Measurements from ENCODE around the gene ZNF768.
"Not testable (repeated sequence)": the region's sequence is repeated elsewhere in the genome, so short reads cannot be mapped to it uniquely, and the experiment has no call there.

Gene ZNF768

DNA sequence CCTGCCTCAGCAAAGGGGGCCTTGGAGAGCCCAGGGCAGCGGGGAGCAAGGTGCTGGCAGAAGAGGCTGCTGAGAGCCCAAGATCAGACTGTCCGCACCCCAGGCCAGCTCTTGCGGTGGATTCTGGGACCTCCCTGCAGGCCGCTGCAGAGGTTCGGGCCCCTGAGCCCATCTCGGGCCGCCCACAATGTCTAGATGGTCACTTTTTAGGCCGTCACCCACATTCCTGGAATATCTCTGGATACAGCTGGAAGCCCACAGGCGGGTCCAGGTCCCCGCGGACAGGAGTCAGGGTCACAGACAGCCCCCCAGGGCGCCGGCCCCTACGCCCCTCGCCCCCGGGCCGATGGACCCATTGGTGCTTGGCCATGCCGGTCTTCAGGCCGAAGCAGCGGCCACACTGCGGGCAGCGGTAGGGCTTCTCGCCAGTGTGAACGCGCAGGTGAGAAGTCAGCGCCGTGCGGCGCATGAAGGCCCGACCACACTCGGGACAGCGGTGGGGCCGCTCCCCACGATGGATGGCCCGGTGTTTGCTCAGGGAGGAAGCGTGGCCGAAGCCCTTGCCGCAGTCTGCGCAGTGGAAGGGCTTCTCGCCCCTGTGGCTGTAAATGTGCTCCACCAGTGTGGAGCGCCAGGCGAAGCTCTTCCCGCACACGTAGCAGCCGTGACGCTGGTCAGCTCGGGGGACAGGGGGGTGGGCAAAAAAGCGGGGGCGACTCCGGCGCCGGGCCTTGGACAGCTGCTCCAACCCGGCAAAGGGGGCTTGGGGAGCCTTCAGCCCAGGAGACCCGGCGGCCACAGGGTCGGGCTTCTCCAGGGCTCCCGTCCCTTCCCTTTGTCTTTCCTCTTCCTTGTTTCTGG, 6.1 kb upstream of the ZNF768 start:
- no peak for DNase-seq

DNA sequence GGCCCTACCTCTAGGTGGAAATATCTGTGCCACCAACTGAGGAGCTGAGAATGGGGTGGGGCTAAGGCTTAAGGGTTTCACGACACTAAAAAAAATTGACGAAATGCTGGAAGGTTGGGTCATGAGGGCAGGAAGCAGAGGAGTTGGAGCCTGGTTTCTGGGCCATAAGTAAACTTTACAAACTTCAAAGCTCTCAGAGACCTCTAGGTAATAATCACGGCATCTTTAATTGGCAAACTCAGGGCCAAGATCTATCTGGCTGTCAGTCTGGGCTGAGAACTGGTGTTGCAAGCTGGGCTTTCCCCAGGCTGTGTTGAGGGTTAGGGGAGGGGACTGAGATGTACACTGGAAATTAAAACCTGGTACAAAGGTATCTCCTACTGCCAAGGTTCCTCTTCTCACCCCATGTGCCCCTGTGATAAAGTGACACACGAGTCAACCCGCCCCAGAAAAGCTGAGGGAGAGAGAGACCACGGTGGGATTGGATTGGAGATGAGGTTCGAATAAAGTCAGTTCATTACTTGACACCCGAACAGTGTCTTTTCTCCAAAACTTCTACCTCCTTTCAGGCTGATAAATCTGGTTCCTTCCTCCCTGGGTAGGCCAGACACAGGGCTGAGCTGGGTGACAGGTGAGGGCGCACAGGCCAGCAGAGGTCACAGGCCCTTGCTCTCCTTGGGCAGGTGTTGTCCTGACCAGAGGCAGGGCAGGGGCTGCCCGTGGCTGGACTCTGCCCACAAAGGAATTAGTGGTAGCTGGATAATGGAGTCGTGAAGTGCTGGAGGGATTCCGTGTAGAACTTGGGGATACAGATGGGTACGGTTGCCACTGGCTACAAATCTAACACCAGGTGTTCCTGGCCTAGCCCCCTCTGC, 4.0 kb upstream of the ZNF768 start:
- DNase-seq = no peak

DNA sequence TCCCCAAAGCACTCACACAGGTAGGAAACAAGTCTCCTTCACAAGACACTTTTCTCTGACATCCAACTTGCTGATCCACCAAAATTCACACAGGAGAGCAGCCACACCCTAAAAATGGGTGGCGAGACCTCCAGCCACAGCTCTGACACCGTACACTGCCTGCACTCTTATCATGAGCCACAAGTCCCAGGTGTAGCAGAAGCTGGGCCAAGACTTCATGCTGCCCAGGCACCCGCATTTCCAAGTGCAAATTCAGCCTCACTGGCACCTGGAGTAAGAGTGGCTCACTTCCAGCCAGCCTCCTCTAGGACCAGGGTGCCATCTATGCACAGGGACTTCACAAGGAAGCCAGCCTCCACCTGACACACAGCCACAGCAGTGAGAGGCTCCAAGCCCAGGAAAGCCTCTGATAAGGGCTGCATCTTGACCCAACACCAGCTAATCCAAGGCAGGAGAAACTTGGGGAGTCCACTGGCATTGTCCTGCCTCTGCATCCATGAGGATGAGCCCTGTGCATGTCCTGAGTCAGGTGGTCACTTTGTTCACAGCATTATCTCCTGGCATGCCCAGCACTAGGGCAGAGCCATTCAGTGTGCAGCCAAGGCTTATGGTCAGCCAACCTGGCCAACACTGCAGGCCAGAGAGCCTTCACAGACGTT, 2.6 kb upstream of the ZNF768 start:
- DNase-seq = peak; percentile 38

DNA sequence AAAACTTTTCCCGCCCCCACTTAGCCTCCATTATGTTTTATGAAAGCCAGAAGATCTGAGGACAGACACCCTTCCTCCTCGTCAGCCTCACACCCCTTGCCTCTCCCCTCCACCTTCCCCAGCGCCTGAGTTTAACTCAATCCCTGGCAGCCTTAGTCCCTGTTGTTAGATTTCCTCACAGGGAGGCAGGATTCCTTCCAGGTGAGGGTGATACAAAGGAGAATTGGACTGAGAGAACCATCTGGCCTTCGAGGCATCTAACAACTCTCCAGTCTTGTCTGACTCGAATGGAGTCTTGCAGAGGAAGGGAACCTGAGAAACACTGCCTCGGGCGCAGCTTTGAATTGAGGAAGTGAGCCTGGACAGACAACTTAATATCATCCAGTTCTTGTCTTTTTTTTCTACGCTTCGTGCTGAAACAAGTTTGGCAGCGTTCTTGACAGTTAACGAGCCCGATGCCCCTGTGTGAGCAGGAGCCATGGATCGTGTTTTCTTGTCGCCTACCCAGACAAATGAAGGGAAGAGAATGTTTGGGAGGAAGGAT, 1.3 kb upstream of the ZNF768 start:
- peak; percentile 91 for DNase-seq

DNA sequence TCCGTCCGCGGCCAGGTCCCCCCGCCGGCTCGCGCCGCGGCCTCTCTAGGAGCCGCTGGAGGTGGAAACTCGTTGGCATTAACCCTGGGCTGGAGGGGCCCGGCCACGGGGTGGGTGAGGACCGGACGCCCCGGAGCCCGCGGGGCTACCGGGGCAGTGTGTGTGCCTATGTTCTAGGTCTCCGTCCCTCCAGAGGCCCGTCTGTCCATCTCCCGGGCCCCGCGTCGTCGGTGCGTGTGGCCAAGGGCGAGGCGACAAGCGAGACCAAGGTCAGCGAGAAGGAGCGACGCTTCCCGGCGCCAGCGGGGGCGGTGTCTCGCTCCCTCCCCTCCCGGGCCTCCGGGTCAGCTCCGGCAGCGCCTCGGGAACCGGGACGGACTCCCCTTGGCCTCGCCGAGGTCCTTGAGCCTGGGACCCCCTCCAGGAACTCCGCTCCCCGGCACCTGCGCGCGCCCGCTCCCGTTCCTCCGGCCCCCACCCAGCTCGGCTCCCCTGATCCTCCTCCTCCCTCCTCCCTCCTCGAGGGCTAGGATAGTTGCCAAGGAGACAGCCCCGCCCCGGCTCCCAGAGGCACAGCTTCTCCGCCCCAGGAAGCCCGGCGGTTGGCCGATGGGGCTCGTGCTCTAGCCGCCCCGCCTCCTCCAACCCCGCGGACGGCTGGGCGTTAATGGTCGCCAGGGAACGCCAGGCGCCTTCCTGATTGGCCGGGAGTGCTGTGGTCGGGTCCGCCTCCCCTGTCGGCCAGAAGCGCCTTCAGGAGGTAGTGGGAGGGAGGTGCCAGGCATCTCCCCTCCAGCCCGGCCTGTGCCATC, 663 bp upstream of the ZNF768 start:
- DNase-seq = peak; percentile 100

DNA sequence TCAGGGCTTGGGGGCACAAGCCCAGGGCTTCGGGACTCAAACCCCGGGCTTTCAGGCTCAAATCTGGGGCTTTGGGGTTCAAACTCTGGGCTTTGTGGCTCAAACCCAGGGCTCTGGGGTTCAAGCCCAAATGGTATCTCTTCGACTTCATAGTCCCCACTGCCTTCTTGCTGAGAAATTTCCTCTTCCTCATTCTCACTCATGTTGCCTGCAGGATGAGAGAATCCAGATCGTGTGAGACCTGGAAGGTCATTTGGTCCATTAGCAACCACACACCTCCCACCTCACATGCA, 576 bp downstream of the ZNF768 start:
- no peak for DNase-seq

DNA sequence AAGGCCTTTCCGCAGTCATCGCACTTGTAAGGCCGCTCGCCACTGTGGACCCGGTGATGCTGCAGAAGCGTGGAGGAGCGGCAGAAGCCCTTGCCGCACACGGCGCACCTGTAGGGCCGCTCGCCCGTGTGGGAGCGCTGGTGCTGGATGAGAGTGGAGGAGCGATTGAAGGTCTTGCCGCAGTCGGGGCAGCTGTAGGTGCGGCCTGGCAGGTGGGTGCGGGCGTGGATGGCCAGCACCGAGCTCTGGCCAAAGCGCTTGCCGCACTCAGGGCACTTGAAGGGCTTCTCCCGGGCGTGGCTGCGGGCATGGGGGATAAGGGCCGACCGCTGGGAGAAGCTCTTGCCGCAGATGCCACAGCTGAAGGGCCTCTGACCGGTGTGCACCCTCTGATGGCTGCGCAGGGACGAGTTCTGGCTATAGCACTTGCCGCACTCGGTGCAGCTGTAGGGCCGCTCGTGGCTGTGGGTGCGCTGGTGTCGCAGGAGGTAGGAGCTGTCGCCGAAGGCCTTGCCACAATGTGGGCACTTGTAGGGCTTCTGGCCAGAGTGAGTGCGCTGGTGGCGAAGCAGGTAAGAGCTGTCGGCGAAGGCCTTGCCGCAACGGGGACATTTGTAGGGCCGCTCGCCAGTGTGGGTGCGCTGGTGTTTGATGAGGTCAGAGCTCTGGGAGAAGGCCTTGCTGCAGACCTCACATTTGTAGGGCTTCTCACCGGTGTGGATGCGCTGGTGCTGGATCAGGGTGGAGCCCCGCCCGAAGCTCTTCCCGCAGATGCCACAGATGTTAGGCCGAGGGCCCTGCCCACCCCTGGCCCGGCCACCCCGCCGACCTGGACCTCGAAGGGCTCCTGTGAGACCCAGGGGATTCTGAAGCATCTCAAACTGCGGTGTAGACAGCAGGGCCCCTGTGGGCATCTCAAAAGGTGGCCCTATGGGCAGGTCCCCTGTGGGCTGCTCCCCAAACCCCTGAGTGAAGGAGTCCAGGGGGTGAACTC, 1.5 kb downstream of the ZNF768 start:
- DNase-seq = no peak

DNA sequence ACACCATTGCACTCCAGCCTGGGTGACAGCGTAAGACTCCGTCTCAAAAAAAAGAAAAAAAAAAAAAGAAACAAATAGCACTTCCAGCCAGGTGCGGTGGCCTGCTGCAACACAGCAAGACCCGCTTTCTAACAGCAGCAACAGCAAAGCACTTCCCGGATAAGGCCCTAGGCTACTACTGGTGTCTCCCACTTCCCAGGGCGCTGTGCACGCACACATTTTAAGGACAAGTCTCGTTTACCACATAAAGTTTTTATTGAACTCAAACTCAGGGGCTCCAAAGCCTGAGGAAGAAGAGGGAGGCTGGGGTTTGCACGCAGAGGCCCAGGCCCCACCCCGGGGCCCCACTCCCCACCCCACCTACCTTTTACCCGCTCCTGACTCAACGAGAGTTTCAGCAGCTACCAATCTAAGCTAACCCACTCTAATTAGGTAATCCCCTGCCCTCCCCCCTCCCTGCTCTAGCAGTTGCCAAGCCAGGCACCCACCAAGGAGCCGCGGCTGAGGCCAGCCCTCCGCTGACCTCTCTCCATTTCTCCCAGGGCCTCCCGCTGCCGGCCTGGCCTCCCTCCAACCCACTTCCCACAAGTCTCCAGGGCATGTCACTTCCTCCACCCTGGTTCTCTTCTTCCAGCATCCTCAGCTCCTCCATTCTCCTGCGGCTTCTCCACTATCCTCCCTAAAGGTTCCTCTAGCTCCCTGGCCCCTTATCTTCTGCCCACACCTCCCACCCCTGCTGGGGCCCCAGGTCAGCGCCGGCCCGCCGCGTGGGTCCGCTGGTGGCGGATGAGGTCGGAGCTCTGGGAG, 2.4 kb downstream of the ZNF768 start:
- DNase-seq = no peak

DNA sequence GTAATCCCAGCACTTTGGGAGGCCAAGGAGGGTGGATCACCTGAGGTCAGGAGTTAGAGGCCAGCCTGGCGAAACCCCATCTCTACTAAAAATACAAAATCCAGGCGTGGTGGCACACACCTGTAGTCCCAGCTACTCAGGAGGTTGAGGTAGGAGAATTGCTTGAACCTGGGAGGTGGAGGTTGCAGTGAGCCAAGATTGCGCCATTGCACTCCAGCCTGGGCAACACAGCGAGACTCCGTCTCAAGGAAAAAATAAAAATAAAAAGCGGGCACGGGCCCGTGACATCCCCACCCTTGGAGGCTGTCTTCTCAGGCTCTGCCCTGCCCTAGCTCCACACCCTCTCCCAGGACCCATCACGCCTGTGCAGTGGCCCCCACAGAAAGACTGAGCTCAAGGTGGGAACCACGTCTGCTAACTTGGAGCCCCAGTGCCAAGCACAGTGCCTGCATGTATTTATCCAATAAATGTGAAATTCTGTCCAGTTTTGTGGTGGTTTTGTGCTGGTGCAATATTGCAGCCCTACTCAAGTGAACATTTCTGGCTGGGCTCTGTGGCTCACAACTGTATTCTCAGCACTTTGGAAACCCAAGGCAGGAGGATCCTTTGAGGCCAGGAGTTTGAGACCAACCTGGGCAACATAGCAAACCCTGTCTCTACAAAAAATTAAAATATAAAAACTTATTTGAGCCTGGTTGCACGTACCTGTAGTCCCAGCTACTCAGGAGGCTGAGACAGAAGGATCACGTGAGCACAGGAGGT, 3.5 kb downstream of the ZNF768 start:
- DNase-seq = not testable (repeated sequence)

DNA sequence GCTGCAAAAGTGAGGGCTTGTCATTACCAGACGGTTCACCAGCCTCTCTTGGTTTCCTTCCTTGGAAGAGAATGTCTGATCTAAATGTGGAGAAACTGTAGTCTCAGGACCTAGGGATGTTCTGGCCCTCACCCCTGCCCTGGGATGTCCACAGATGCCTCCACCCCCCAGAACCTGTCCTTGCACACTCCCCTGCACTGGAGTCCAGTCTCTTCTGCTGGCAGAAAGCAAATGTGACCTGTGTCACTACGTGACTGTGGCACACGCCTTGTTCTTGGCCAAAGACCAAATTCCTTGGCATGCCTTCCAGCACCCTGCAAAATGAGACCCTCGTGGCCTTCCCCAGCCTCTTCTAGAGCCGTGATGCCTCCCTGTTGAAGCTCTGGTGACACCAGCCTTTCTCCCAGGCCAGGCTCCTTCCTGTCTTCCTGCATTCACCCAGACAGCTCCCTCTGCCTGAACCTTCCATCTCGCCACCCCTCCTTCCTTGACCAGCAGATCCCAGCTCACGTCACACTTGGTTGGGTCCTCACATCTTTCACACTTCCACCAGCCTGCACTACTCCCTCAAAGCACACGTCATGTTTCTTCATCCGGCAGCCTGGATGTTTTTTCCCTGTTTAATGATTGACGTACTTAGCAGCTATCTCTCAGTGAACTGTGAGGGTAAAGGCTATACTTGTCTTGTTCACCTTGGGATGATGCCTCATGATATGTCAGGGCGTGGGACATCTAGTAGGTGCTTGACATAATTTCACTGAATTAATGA, 4.3 kb downstream of the ZNF768 start:
- no peak for DNase-seq

DNA sequence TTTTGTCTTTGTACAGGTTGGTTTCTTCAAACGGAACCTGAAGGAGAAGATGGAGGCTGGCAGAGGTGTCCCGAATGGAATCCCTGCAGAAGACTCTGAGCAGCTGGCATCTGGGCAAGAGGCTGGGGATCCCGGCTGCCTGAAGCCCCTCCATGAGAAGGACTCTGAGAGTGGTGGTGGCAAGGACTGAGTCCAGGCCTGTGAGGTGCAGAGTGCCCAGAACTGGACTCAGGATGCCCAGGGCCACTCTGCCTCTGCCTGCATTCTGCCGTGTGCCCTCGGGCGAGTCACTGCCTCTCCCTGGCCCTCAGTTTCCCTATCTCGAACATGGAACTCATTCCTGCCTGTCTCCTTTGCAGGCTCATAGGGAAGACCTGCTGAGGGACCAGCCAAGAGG, 4.9 kb downstream of the ZNF768 start:
- no peak for DNase-seq

DNA sequence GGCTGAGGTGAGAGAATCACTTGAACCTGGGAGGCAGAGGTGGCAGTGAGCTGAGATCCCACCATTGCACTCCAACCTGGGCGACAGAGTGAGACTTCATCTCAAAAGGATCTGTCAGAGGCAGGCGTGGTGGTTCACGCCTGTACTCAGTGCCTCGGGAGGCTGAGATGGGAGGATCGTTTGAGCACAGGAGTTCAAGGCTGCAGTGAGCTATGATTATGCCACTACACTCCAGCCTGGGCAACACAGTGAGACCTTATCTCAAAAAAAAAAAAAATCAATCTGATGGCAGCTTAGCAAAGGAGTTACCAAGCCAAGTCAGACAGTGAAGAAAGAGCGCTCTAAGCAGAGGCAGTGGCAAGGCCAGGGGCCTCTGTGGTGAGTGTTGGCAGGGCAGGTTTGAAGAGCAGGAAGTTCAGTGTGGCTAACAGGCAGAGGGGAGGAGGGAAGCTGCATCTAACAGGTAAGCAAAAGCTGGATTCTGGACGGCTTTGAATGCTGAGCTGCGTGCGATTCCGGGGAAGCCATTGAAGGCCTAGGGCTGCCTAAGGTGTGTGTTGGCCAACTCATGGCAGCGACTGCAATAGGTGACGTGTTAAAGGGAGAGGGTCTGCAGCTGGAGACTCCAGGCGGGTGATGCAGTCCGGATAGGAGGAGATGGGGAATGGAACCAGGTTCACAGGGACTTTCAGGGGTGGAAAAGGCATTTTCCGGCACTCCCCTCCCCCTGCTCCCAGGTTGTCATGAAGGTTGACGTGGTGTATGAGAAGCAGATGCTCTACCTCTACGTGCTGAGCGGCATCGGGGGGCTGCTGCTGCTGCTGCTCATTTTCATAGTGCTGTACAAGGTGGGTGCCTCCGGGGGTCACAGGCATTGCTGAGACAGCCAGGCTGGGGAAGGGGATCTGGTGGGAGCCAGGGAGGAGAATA, 7.0 kb downstream of the ZNF768 start:
- DNase-seq = no peak

DNA sequence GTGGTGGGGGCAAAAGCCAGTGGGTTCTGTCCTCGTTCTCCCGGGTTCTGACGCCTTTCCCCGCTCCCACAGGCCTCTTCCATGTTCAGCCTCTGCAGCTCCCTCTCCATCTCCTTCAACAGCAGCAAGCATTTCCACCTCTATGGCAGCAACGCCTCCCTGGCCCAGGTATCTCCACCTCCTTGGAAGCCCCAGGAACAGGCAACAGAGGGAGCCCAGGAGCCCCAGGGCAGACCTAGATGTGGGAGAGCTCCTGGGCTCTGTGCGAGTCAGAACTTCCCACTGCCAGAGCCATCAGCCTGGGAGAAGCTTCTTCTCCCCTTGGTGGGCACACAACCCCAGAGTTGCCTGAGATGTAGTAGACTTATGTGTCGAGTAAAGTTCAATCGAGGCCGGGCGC, 7.8 kb downstream of the ZNF768 start:
- DNase-seq = no peak

DNA sequence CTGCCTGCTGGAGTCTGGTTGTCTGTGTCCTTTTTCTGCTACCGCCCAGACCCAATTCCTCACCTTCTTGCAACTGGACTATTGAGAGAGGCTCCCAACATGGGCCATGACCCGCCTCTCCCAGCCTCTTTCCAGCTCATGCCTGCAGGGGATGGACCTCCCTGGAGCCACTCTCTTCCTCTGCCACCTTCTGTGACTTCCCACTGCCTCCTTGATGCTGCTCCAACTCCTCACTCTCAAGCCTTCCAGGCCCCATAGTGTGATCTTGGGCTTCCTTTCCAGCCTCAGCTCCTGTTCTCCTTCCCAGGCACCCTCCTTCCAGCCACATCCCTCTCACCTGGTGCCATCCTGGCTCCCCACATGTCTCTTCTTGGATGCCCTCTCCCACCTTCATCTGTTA, 11.1 kb downstream of the ZNF768 start:
- no peak for DNase-seq

DNA sequence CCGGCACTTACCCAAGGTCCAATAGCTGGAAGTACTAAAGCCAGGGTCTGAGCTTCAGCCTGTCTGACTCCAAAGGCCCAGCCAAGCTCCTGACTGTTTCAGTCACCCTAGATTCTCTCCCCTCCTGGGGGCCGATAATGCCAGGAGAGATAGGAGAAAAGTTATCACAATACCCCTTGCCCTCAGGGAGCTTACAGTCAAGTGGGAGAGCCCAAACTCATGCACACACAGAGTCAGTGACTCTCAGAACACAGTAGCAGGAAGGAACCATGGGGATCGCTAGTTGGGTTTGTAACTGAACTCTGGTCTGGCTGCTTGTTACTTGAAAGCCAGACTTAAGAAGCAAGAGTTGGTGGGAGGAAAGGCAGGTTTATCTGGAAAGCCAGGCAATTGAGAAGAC, 14.9 kb downstream of the ZNF768 start:
- DNase-seq = no peak

DNA sequence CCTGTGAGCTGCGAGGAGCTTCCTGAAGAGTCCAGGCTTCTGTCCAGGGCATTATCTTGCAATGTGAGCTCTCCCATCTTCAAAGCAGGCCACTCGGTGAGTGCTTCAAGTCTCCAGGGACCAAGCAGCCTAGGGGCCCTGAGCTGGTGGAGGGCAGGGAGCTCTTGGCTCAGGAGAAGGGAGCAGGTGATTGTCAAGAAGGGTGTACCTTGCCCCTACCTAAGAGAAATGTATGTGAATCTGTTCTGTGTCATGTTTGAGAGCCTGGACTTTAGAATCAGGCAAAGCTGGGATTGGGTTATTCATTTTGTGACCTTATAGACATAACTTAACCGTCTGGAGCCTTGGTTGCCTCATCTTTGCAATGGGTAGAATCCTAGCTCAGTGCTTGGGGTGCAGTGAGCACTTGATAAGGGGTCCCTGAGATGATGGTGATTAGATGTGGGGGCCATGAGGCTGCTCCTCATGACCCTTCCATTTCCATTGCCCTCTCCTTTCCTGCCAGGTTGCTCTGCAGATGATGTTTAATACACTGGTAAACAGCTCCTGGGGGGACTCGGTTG, 15.9 kb downstream of the ZNF768 start:
- DNase-seq = no peak

DNA sequence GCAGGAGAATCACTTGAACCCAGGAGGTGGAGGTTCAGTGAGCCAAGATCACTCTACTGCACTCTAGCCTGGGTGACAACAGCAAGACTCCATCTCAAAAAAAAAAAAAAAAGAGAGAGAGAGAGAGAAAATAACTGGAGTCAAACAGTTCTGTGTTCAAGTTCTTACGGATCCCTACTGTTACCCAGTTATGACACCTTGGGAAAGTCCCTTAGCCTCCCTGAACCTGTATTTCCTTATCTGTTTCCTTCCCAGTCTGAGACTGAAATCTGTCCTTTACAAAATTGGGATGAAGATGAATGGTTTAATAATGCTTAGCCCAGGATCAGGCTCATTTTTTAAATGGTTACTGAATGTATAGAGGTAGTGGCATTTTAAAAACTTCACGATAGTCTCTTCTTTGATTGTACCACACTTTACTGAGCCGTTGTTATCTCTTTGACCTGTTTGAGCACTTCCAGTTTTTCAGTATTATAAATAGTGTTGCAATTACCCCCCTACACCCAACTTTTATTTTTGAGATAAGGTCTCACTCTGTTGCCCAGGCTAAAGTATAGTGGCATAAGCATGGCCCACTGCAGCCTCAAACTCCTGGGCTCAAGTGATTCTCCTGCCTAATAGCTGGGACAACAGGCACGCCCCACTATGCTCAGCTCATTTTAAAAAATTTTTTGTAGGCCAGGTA, 17.1 kb downstream of the ZNF768 start:
- no peak for DNase-seq
